Rectal smooth muscle tissue (tissue), 1 donor: ENCODE results near the gene DISC1.
"Not testable (repeated sequence)": the region's sequence is repeated elsewhere in the genome, so short reads cannot be mapped to it uniquely, and the experiment has no call there.

Source experiments
- H3K27ac ChIP-seq: one replicate; pipeline ENCODE4 v1.7.0; 2013; ENCODE audit warnings: low read depth, low read length, inconsistent platforms
- H3K27me3 ChIP-seq: one replicate; pipeline ENCODE4 v1.7.0; 2013; ENCODE audit warnings: low read length; ENCODE audit not compliant: control insufficient read depth, insufficient read depth
- H3K36me3 ChIP-seq: one replicate; pipeline ENCODE4 v1.7.0; 2013; ENCODE audit warnings: low read length; ENCODE audit not compliant: control insufficient read depth, insufficient read depth
- H3K4me1 ChIP-seq: one replicate; pipeline ENCODE4 v1.7.0; 2013; ENCODE audit warnings: low read length; ENCODE audit not compliant: control insufficient read depth, insufficient read depth
- H3K4me3 ChIP-seq: one replicate; pipeline ENCODE4 v1.7.0; 2013; ENCODE audit warnings: low read length
- H3K9ac ChIP-seq: one replicate; pipeline ENCODE4 v1.7.0; 2013; ENCODE audit warnings: low read length

DISC1 gene

DNA sequence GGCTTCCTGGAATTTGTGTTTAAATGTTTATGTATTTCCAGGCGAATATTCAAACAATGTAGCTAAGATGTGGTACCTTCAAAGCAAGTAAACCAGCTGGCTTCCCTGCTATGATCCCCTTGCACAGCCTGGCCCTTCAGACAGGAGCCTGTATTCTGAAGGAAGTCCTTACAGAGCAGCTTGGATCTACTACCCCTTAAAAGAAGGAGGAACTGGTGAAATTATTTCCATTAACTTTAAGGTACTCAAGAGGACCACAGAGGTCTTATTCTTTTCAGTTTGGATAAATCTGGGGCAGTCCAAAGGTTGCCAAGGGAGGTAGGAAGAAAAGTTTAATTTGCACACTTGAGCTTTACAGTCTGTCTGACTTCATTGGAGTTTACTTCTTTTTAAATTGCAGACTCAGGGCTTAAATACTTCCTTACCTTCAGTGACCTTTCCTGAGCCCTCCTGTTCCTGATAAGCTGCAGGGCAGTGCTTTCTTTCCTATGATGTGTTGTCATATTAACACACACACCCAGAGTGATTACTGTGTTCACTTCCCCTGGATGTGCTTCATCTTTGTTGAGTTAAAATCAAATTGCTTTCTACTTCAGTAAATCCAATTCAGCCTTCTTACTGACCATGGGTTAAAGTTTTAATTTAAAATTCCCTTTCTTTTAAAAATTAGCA, 40.5 kb downstream of the DISC1 start:
- H3K27ac ChIP-seq = no peak overlapping the region
- no peak overlapping the region for H3K9ac ChIP-seq
- no peaks in the 10 kb centered on the region for H3K36me3 ChIP-seq
- H3K27me3 ChIP-seq = no peaks in the 10 kb centered on the region
- H3K4me1 ChIP-seq = no peaks in the 10 kb centered on the region
- no peak overlapping the region for H3K4me3 ChIP-seq

GRCh38 chr1:231667896-231668506, 41.4 kb downstream of the DISC1 start:
- Histone ChIP-seq H3K27ac (no peak overlapping the region), H3K9ac (no peak overlapping the region), H3K36me3 (no peaks in the 10 kb centered on the region), H3K27me3 (no peaks in the 10 kb centered on the region), H3K4me1 (no peaks in the 10 kb centered on the region), H3K4me3 (no peak overlapping the region)

GRCh38 chr1:231668826-231669225, 42.2 kb downstream of the DISC1 start:
- H3K9ac ChIP-seq = no peak overlapping the region
- no peak overlapping the region for H3K27ac ChIP-seq
- H3K27me3 ChIP-seq = no peaks in the 10 kb centered on the region
- no peaks in the 10 kb centered on the region for H3K36me3 ChIP-seq
- no peak overlapping the region for H3K4me3 ChIP-seq
- H3K4me1 ChIP-seq = no peaks in the 10 kb centered on the region

DNA sequence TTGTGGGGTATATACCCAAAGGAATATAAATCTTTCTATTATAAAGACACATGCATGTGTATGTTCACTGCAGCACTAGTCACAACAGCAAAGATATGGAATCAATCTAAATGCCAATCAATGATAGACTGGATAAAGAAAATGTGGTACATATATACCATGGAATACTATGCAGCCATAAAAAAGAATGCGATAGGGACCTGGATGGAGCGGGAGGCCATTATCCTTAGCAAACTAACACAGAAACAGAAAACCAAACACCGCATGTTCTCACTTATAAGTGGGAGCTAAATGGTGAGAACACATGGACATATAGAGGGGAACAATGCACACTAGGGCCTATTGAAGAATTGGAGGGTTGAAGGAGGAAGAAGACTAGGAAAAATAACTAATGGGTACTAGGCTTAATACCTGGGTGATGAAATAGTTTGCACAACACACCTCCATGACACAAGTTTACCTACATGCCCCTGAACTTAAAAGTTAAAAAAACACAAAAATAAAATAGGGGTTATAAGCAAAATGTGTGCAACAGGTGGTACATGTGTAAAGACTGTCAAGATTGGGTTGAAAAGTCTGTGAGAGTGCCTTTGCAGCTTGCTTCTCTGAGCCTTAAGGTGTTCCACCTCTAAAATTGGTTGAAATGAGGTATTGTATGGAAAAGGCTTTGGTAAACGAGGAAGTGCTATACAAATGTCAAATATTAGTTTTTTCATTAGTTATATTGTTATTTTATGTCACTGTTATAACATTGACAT, 43.5 kb downstream of the DISC1 start:
- H3K4me1 ChIP-seq, H3K9ac ChIP-seq, H3K36me3 ChIP-seq, H3K27me3 ChIP-seq, H3K27ac ChIP-seq, H3K4me3 ChIP-seq: not testable (repeated sequence)

DNA sequence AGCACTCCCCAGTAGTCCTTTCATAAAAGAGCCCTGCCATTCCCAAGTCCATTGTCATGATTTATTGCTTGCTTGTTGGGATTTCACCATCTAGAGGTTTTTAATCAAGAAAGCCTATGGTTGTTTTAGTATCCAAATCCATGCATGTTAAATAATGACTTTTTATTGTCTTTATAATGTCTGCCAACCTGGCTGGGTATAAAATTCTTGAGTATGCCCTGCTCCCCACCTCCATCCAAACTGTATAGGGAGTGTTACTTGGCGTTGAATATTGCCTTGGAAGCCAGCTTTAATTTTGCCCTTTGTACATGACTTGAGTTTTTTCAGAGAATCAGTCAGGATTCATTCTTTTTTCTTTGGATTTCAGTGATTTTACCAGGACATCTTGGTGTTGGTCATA, 44.2 kb downstream of the DISC1 start:
- H3K4me3 ChIP-seq = no peak overlapping the region
- no peaks in the 10 kb centered on the region for H3K27me3 ChIP-seq
- no peak overlapping the region for H3K9ac ChIP-seq
- H3K36me3 ChIP-seq = no peaks in the 10 kb centered on the region
- H3K27ac ChIP-seq = no peak overlapping the region
- no peaks in the 10 kb centered on the region for H3K4me1 ChIP-seq

- H3K4me3 ChIP-seq = no peak overlapping the region
- H3K9ac ChIP-seq = no peak overlapping the region
- no peaks in the 10 kb centered on the region for H3K4me1 ChIP-seq
- H3K27me3 ChIP-seq = no peaks in the 10 kb centered on the region
- H3K36me3 ChIP-seq = no peaks in the 10 kb centered on the region
- H3K27ac ChIP-seq = no peak overlapping the region
Measured at GRCh38 chr1:231674575-231674974, 48.0 kb downstream of the DISC1 start.

DNA sequence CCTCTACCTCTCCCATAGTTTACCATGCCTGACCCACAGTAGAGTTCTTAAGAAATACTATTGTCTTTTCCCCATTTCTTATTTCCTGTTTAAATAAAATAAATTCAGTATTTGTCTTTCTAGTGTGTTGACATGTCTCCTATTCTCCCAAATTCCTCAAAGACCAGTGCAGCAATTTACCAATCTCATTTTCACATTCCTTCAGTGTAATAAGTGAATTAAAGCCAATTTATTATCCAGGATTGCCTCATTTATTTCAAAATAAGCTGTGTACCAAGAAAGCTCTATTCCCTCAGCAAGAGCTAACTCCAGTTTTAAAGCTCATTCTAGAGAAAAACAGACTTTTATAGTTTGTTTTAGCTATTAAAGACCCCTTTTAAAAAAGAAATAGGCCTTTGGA, 49.9 kb downstream of the DISC1 start:
- Histone ChIP-seq H3K36me3 (no peaks in the 10 kb centered on the region), H3K4me1 (no peaks in the 10 kb centered on the region), H3K27me3 (no peaks in the 10 kb centered on the region), H3K27ac (no peak overlapping the region), H3K4me3 (no peak overlapping the region), H3K9ac (no peak overlapping the region)

DNA sequence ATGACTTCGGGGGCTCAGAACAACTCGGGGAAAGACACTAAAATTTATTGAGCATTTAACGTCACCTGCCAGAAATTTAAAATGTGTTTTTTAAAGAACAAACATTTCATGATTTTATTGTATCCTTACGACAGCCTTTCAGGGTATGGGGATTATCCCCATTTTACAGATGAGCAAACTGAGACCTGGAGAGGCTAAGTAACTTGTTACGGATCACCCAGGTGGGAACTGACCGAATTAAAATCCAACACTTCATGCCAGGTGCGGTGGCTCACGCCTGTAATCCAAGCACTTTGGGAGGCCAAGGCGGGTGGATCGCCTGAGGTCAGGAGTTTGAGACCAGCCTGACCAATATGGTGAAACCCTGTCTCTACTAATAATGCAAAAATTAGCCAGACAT, 50.9 kb downstream of the DISC1 start:
- Histone ChIP-seq H3K4me3 (no peak overlapping the region), H3K27ac (no peak overlapping the region), H3K4me1 (no peaks in the 10 kb centered on the region), H3K27me3 (no peaks in the 10 kb centered on the region), H3K36me3 (no peaks in the 10 kb centered on the region), H3K9ac (no peak overlapping the region)

DNA sequence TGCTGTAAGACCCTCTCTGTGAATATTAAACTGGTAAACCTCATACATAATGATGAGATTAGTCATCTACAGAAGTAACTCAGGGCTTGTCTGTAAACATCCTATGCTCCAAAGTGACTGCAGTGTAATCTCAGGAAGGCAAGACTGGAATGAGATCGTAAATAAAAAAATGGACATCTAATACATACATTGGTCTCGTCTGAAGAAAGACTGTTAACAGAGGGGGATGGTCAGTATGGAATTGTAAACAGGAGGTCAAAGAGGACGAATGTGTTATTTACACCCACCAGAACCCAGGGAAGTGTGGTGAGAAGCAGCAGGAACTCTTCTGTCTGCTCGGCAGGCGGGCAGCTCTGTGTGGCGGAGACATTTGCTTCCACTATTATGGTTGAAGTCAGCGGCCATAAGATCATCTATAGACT, 51.4 kb downstream of the DISC1 start:
- no peaks in the 10 kb centered on the region for H3K36me3 ChIP-seq
- no peak overlapping the region for H3K27ac ChIP-seq
- no peak overlapping the region for H3K9ac ChIP-seq
- H3K4me1 ChIP-seq = no peaks in the 10 kb centered on the region
- no peaks in the 10 kb centered on the region for H3K27me3 ChIP-seq
- no peak overlapping the region for H3K4me3 ChIP-seq

DNA sequence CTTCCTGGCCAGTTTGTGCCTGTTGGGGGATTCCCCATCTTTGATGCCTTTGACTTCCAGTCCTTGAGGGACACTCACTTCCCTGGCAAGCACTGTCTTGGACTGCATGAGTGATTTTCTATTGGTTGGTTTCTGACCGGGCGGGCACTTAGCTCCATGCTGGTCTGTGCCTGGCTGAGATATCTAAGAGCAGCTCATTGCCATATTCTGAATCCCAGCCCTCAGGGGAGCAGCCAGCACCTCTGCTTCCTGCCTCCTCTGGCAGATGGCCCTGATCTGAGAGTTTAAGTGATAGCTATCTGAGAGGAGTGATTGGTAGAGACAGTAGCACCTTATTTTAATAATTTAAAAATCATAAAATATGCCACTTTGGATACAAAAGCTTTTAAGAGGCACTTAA, 52.5 kb downstream of the DISC1 start:
- Histone ChIP-seq H3K27me3 (no peaks in the 10 kb centered on the region), H3K27ac (no peak overlapping the region), H3K9ac (no peak overlapping the region), H3K36me3 (no peaks in the 10 kb centered on the region), H3K4me3 (no peak overlapping the region), H3K4me1 (no peaks in the 10 kb centered on the region)

- Histone ChIP-seq H3K4me3 (no peak overlapping the region), H3K9ac (no peak overlapping the region), H3K36me3 (no peaks in the 10 kb centered on the region), H3K27ac (no peak overlapping the region), H3K27me3 (no peaks in the 10 kb centered on the region), H3K4me1 (no peaks in the 10 kb centered on the region)
Measured at GRCh38 chr1:231681006-231681405, 54.4 kb downstream of the DISC1 start.

DNA sequence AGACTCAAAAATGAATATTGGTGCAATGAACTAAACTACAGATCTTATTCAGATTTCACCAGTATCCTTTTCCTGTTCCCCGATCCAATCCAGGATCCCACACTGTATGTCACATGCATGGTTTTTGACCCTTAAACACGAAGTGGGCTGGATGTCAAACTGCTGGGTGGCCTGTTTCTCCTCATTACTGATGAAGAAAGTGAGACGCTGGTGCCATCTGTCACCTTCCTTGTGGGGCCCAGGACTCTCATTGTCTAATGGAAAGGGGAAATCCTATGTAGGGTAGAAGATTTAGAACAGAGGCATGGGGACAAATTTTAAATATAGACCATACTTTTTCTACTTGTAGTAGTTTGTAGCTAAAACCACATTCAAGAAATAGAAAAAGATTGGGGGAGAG, 56.2 kb downstream of the DISC1 start:
- no peaks in the 10 kb centered on the region for H3K4me1 ChIP-seq
- H3K27ac ChIP-seq = no peak overlapping the region

More for the DNA sequence above, 56.2 kb downstream of the DISC1 start:
- H3K36me3 ChIP-seq = no peaks in the 10 kb centered on the region
- H3K9ac ChIP-seq = no peak overlapping the region
- no peak overlapping the region for H3K4me3 ChIP-seq
- H3K27me3 ChIP-seq = no peaks in the 10 kb centered on the region
